Adrenal gland (tissue), 12 donors: Measurements from ENCODE around the gene NFE2. TPM values are rescaled to one million over a fixed set of nuclear protein-coding genes. Genes with fewer than 3 reads are reported as not detected.
"Not testable (repeated sequence)": the region's sequence is repeated elsewhere in the genome, so short reads cannot be mapped to it uniquely, and the experiment has no call there.

Experiments
- DNase-seq, 7 donors: peaks; one replicate each; pipeline ENCODE4 v3.0.0-alpha.2; 2019 to 2020
- H3K27ac ChIP-seq, 5 donors: fragments of 200-600 bp; sonication (generic) in 4 of 5; 1 replicate in 3 of 5; 2 replicates in 2 of 5; pipeline versions ENCODE4 v1.5.1 to v1.8.0; 2016 to 2020; ENCODE audit warnings: mild to moderate bottlenecking in 1 of 5
- H3K27me3 ChIP-seq: fragments of 200-600 bp; 2 replicates; pipeline ENCODE4 v1.8.0; 2021
- H3K36me3 ChIP-seq, 2 donors: fragments of 200-600 bp; replicated peaks in 1 of 2; 1 replicate in 1 of 2; 2 replicates in 1 of 2; pipeline versions ENCODE4 v1.5.1 to v1.8.0; 2018 to 2022
- H3K4me1 ChIP-seq, 2 donors: fragments of 200-600 bp; replicated peaks in 1 of 2; 1 replicate in 1 of 2; 2 replicates in 1 of 2; pipeline versions ENCODE4 v1.5.1 to v1.8.0; 2018 to 2021
- H3K4me3 ChIP-seq, 4 donors: fragments of 200-600 bp; sonication (generic) in 3 of 4; one replicate each; pipeline ENCODE4 v1.5.1; 2016 to 2018
- H3K9me3 ChIP-seq, 3 donors: fragments of 200-600 bp; sonication (generic) in 1 of 3; replicated peaks in 1 of 3; 1 replicate in 2 of 3; 2 replicates in 1 of 3; pipeline versions ENCODE4 v1.5.1 to v1.8.0; 2016 to 2021
- CTCF ChIP-seq, 6 experiments: fragments of 450-650 bp in 4 of 6; fragments of 200-600 bp in 2 of 6; sonication (generic) in 1 of 6; IDR thresholded peaks; 1 replicate in 5 of 6; 2 replicates in 1 of 6; pipeline versions ENCODE4 v1.5.1 to v1.8.0; 2016 to 2021; ENCODE audit warnings: antibody characterized with exemption in 6 of 6, mild to moderate bottlenecking in 2 of 6, moderate library complexity in 1 of 6
- POLR2A ChIP-seq, 2 donors: fragments of 450-650 bp; IDR thresholded peaks; one replicate each; pipeline ENCODE4 v1.6.1; 2017; ENCODE audit warnings: antibody characterized with exemption in 2 of 2, mild to moderate bottlenecking in 2 of 2, moderate library complexity in 1 of 2
- WGBS, 4 donors: extraction: QIAGEN DNeasy Blood & Tissue Kit in 2 of 4; methylation state at CpG; one replicate each; pipeline versions ENCODE4 v1.1.5 to v1.1.7; 2013 to 2017; 5-methylcytosine and 5-hydroxymethylcytosine counted together
- intact Hi-C, 2 donors: fragments of 100-400 bp; cut with DNase I; formaldehyde crosslinking; loops; one replicate each; pipeline versions ENCODE4 v1.14.1 to v1.15.0; 2022 to 2023
- polyA plus RNA-seq, 3 donors: library from polyadenylated mRNA; stranded (reverse); fragments of 200-250 nt in 2 of 3; fragments of 350-450 nt in 1 of 3; fragmentation: Illumina TruSeq in 1 of 3; extraction: RNeasy Lipid Tissue Mini Kit (QIAGEN cat#74804) in 1 of 3; gene quantifications; one replicate each; pipeline ENCODE4 v1.2.3, GENCODE V29; 2013 to 2014
- total RNA-seq, 9 donors: library from RNA; depleted of rRNA in 4 of 9; stranded (reverse); fragments of >200 nt in 4 of 9; fragments of 120-200 nt in 1 of 9; fragmentation: NEBNext Ultra II Directional in 1 of 9; extraction: Animal tissue kit (Norgen Biotek cat#: 25700) in 1 of 9; gene quantifications; one replicate each; pipeline versions ENCODE4 v1.1.0 to v1.2.4, GENCODE V29; 2013 to 2023
- donor health status: healthy with polysubstance abuse.
- donor health status: Bipolar disorder and iron deficiency.
- donor health status: DM: yes; HTN: yes; CAD: no.
- donor health status: DM: no; HTN: no; CAD: no.
- donor health status: DM: no; HTN: no; CAD: no.
- donor health status: DM: yes; HTN: yes; CAD: no.

Gene NFE2
- total and polyA plus RNA-seq, 12 donors = 0.13 to 3.8 (median 0.60) TPM; not detected in 6

GRCh38 chr12:54287261-54288157, 13.3 kb downstream of the NFE2 start:
- WGBS, 4 donors = 63 to 74% (median 68%) methylated on average over 3 to 8 of the region's 8 CpGs
- Histone ChIP-seq H3K4me3 (no peak overlapping the region), H3K36me3 (peaks cover 0 to 53% of the 10 kb centered on the region in 2 donors), H3K4me1 (peaks cover 31 to 44% of the 10 kb centered on the region in 2 donors), H3K9me3 (no peaks in the 10 kb centered on the region), H3K27ac (no peak overlapping the region), H3K27me3 (no peaks in the 10 kb centered on the region)
- intact Hi-C loops = no loop called here
- TF ChIP-seq CTCF (IDR thresholded peaks at IDR 0.05) (no peak), POLR2A (IDR thresholded peaks at IDR 0.05) (no peak)
- no peak for DNase-seq

- Histone ChIP-seq H3K4me1 (peaks cover 42 to 55% of the 10 kb centered on the region in 2 donors), H3K36me3 (peaks cover 0 to 65% of the 10 kb centered on the region in 2 donors), H3K4me3 (no peak overlapping the region), H3K27me3 (no peaks in the 10 kb centered on the region), H3K27ac (peak overlapping the region in 1 of 5 donors; percentile 34), H3K9me3 (no peaks in the 10 kb centered on the region)
- TF ChIP-seq POLR2A (IDR thresholded peaks at IDR 0.05) (no peak), CTCF (IDR thresholded peaks at IDR 0.05) (no peak)
- intact Hi-C loops = no loop called here
- no peak for DNase-seq
- 48 to 54% (median 49%) methylated on average over 12 of the region's 12 CpGs for WGBS, 4 donors
These were observed 14.5 kb downstream of the NFE2 start for GRCh38 chr12:54286042-54287030.

GRCh38 chr12:54285150-54286041, 15.4 kb downstream of the NFE2 start:
- intact Hi-C loops = no loop called here
- Histone ChIP-seq H3K4me3 (peak overlapping the region in 1 of 4 donors; percentile 24), H3K9me3 (no peaks in the 10 kb centered on the region), H3K36me3 (peaks cover 0 to 65% of the 10 kb centered on the region in 2 donors), H3K4me1 (peaks cover 42 to 56% of the 10 kb centered on the region in 2 donors), H3K27me3 (no peaks in the 10 kb centered on the region), H3K27ac (peak overlapping the region in 1 of 5 donors; percentile 7)
- no peak for TF ChIP-seq POLR2A (IDR thresholded peaks at IDR 0.05)
- peak in 3 of 6 experiments; percentile 6 to 21 (median 9) for TF ChIP-seq CTCF (IDR thresholded peaks at IDR 0.05)
- DNase-seq = no peak
- WGBS, 4 donors = 42 to 51% (median 45%) methylated on average over 5 of the region's 5 CpGs

GRCh38 chr12:54284070-54284780, 16.6 kb downstream of the NFE2 start:
- intact Hi-C loops, H3K27me3 ChIP-seq, DNase-seq, H3K9me3 ChIP-seq: not testable (repeated sequence)
- H3K4me3 ChIP-seq = peak overlapping the region in 1 of 4 donors; percentile 69
- WGBS, 4 donors = 27 to 37% (median 32%) methylated on average over 1 to 2 of the region's 2 CpGs
- peak overlapping the region in 1 of 5 donors; percentile 20 for H3K27ac ChIP-seq
- H3K4me1 ChIP-seq = peaks cover 42 to 56% of the 10 kb centered on the region in 2 donors
- H3K36me3 ChIP-seq = peaks cover 0 to 65% of the 10 kb centered on the region in 2 donors
